HepG2 (cell line): Measurements from ENCODE around the gene VEPH1. TPM values are rescaled to one million over a fixed set of nuclear protein-coding genes. Genes with fewer than 3 reads are reported as not detected.

Experiments
- ATAC-seq: fragments of 200-7000 bp; cut with Tn5 transposase; 3 replicates; pipeline ENCODE4 v1.9.1; 2020; ENCODE audit warnings: mild to moderate bottlenecking, moderate library complexity
- BruUV-seq: library from RNA; stranded (reverse); fragments of 400-500 nt; replicated peaks from 2 replicates; lab custom pipeline; 2021; lab: Mats Ljungman, UMichigan
- CTCF ChIA-PET: fragments of 300-600 bp; formaldehyde crosslinking; extraction: SDS; loops from one replicate; lab custom pipeline; 2021; ENCODE audit warnings: low total read pairs, inconsistent platforms, low intra/inter-chr PET ratio; lab: Yijun Ruan, JAX
- POLR2A ChIA-PET: fragments of 350-600 bp; sonication (Branson Sonifier 250); formaldehyde crosslinking; loops from one replicate; lab custom pipeline; 2020; ENCODE audit warnings: antibody characterized with exemption, inconsistent platforms; lab: Yijun Ruan, JAX
- DNase-seq: peaks from one replicate; pipeline ENCODE4 v3.0.0-alpha.2; 2015; ENCODE audit warnings: low spot score
- FAIRE-seq: peaks from 3 replicates; lab custom pipeline; 2011; peaks lifted over from hg19 to GRCh38; lab: Jason Lieb, UNC
- H2AFZ ChIP-seq: one replicate; pipeline ENCODE4 v1.6.1; 2011; ENCODE audit warnings: low read length, inconsistent platforms
- H3K27ac ChIP-seq: fragments of 300-600 bp; 3 replicates; pipeline ENCODE4 v1.8.0; 2011; ENCODE audit warnings: mixed run types, mild to moderate bottlenecking, mixed read lengths, low read length, inconsistent platforms; ENCODE audit not compliant: insufficient read depth; ENCODE audit errors: extremely low read length
- H3K27me3 ChIP-seq, 2 experiments: fragments of 200-600 bp in 1 of 2; 2 replicates in 1 of 2; 3 replicates in 1 of 2; pipeline versions ENCODE4 v1.6.0 to v1.8.0; 2011; ENCODE audit warnings: low read length in 2 of 2, mild to moderate bottlenecking in 2 of 2, moderate library complexity in 2 of 2, inconsistent platforms in 1 of 2; ENCODE audit not compliant: insufficient read depth in 2 of 2, control insufficient read depth in 1 of 2
- H3K36me3 ChIP-seq, 2 experiments: fragments of 200-600 bp in 1 of 2; replicated peaks in 1 of 2; 2 replicates in 1 of 2; 3 replicates in 1 of 2; pipeline versions ENCODE4 v1.5.1 to v1.8.0; 2011; ENCODE audit warnings: low read length in 2 of 2, inconsistent platforms in 1 of 2; ENCODE audit not compliant: insufficient read depth in 2 of 2, control insufficient read depth in 1 of 2
- H3K4me1 ChIP-seq: 2 replicates; pipeline ENCODE4 v1.5.1; 2012; ENCODE audit warnings: low read length, inconsistent platforms; ENCODE audit not compliant: insufficient read depth
- H3K4me2 ChIP-seq: 2 replicates; pipeline ENCODE4 v1.6.0; 2011; ENCODE audit warnings: low read depth, low read length, inconsistent platforms
- H3K4me3 ChIP-seq, 3 experiments: fragments of 200-600 bp in 1 of 3; sonication (generic), shearing (Covaris generic) in 1 of 3; replicated peaks in 1 of 3; 2 replicates each; pipeline ENCODE4 v1.5.1; 2011 to 2016; ENCODE audit warnings: low read length in 3 of 3, inconsistent platforms in 2 of 3, low read depth in 2 of 3, mild to moderate bottlenecking in 2 of 3, control low read depth in 1 of 3, mixed read lengths in 1 of 3; ENCODE audit not compliant: insufficient read depth in 1 of 3
- H3K79me2 ChIP-seq: one replicate; pipeline ENCODE4 v1.6.1; 2011; ENCODE audit warnings: low read length, inconsistent platforms; ENCODE audit not compliant: insufficient read depth
- H3K9ac ChIP-seq: 2 replicates; pipeline ENCODE4 v1.6.0; 2011; ENCODE audit warnings: mild to moderate bottlenecking, low read depth, low read length, inconsistent platforms; ENCODE audit not compliant: insufficient read depth
- H3K9me3 ChIP-seq: 2 replicates; pipeline ENCODE4 v1.5.1; 2012; ENCODE audit warnings: mild to moderate bottlenecking, low read length
- H4K20me1 ChIP-seq: 2 replicates; pipeline ENCODE4 v1.6.0; 2011; ENCODE audit warnings: inconsistent platforms, mild to moderate bottlenecking, low read length, moderate library complexity; ENCODE audit not compliant: insufficient read depth
- BRD4 ChIP-seq: sonication (generic); formaldehyde crosslinking; IDR thresholded peaks from 2 replicates; pipeline ENCODE4 v1.4.0; 2020; ENCODE audit warnings: missing genetic modification reagents
- HINFP ChIP-seq: sonication (generic); formaldehyde crosslinking; IDR thresholded peaks from 2 replicates; pipeline ENCODE4 v1.4.0; 2020; ENCODE audit warnings: low read depth, mild to moderate bottlenecking, missing genetic modification reagents
- HNRNPUL1 ChIP-seq: fragments of 200-400 bp; formaldehyde crosslinking; IDR thresholded peaks from 2 replicates; pipeline ENCODE4 v1.6.1; 2017; ENCODE audit warnings: low read depth, mild to moderate bottlenecking, low read length, moderate library complexity
- MTERF4 ChIP-seq: sonication (generic); formaldehyde crosslinking; IDR thresholded peaks from 2 replicates; pipeline ENCODE4 v1.8.0; 2023; ENCODE audit warnings: mild to moderate bottlenecking, missing genetic modification reagents
- NR3C1 ChIP-seq: sonication (generic); formaldehyde crosslinking; IDR thresholded peaks from 2 replicates; pipeline ENCODE4 v1.4.0; 2020; ENCODE audit warnings: missing genetic modification reagents
- PAXIP1 ChIP-seq: sonication (generic); formaldehyde crosslinking; conservative IDR thresholded peaks from 2 replicates; pipeline ENCODE4 v1.4.0; 2020; ENCODE audit warnings: mild to moderate bottlenecking, missing genetic modification reagents, moderate library complexity
- ZNF142 ChIP-seq: sonication (generic); formaldehyde crosslinking; IDR thresholded peaks from 2 replicates; pipeline ENCODE4 v1.4.0; 2020; ENCODE audit warnings: missing genetic modification reagents
- ZNF207 ChIP-seq: fragments of 450-650 bp; IDR thresholded peaks from 2 replicates; pipeline ENCODE4 v1.6.1; 2016; ENCODE audit warnings: antibody characterized with exemption, borderline replicate concordance
- ZNF337 ChIP-seq: sonication (generic); formaldehyde crosslinking; IDR thresholded peaks from 2 replicates; pipeline ENCODE4 v1.5.1; 2020; ENCODE audit warnings: missing genetic modification reagents, low read depth, mild to moderate bottlenecking, borderline replicate concordance
- ZNF652 ChIP-seq: IDR thresholded peaks from 2 replicates; pipeline ENCODE4 v1.6.1; 2016; ENCODE audit warnings: low read depth, borderline replicate concordance
- WGBS: methylation state at CpG from one replicate; pipeline ENCODE4 v1.1.6; 2017; ENCODE audit warnings: low lambda C conversion rate; 5-methylcytosine and 5-hydroxymethylcytosine counted together
- in situ Hi-C: cut with HindIII; loops from 2 replicates; pipeline ENCODE4 v1.10.0; 2017; ENCODE audit warnings: low pct_unique_long_range_greater_than_20kb; ENCODE audit not compliant: extremely low pct_ligation_motif_present
- intact Hi-C: fragments of 100-400 bp; cut with micrococcal nuclease; formaldehyde crosslinking; loops from one replicate; pipeline ENCODE4 v1.10.0; 2022; ENCODE audit not compliant: unreplicated experiment
- polyA plus RNA-seq, 8 experiments: library from polyadenylated mRNA; depleted of rRNA in 3 of 8; stranded (reverse) in 7 of 8; unstranded in 1 of 8; fragments of >200 nt; fragmentation: Illumina TruSeq in 4 of 8; extraction: Trizol in 4 of 8; gene quantifications; 2 replicates each; pipeline versions ENCODE4 v1.2.1 to v1.2.3, GENCODE V29; 2011 to 2016; ENCODE audit warnings: low read depth in 4 of 8, missing spikeins in 1 of 8, mixed read lengths in 1 of 8; ENCODE audit not compliant: insufficient read depth in 1 of 8
- total RNA-seq, 5 experiments: library from RNA; depleted of rRNA; stranded (reverse); fragments of >200 nt; fragmentation: Illumina TruSeq; extraction: Trizol; gene quantifications; 2 replicates each; pipeline ENCODE4 v1.2.3, GENCODE V29; 2016; ENCODE audit warnings: low read depth in 1 of 5

Gene VEPH1
- total and polyA plus RNA-seq, 2 of the 13 experiments (the other 11 are each of a cell fraction or from before 2014, with no cell fraction given): not detected

GRCh38 chr3:157370867-157371266, 132.3 kb downstream of the VEPH1 start:
- H3K4me1 ChIP-seq: no peaks in the 10 kb centered on the region
- no peak for ATAC-seq
- in situ Hi-C loops: no loop called here
- H3K4me2 ChIP-seq: no peak overlapping the region
- no peaks in the 10 kb centered on the region for H3K79me2 ChIP-seq
- no peaks in the 10 kb centered on the region for H4K20me1 ChIP-seq
- intact Hi-C loops: no loop called here
- ChIA-PET POLR2A (no interaction called here), CTCF (no interaction called here)
- DNase-seq: no peak
- H3K27me3 ChIP-seq: no peaks in the 10 kb centered on the region; a peak in 1 of 5 replicates
- H3K9ac ChIP-seq: no peak overlapping the region
- no peak overlapping the region for H3K27ac ChIP-seq
- no peak overlapping the region for H3K4me3 ChIP-seq
- FAIRE-seq: no peak
- no peaks in the 10 kb centered on the region for H3K9me3 ChIP-seq
- H2AFZ ChIP-seq: no peak overlapping the region
- WGBS: 30% methylated on average over 2 of the region's 2 CpGs
- no TSS peak for BruUV-seq
- H3K36me3 ChIP-seq: no peaks in the 10 kb centered on the region
- TF ChIP-seq ZNF337 (CRISPR knock-in tag): no peak
- TF ChIP-seq ZNF652 (CRISPR knock-in tag): no peak
- TF ChIP-seq PAXIP1 (CRISPR knock-in tag): no peak
- TF ChIP-seq NR3C1 (CRISPR knock-in tag): no peak
- TF ChIP-seq HINFP (CRISPR knock-in tag): no peak
- TF ChIP-seq ZNF142: no peak
- TF ChIP-seq BRD4 (CRISPR knock-in tag): no peak
- no peak for TF ChIP-seq HNRNPUL1
- no peak for TF ChIP-seq ZNF207
- no peak for TF ChIP-seq MTERF4
